GM21390 (cell line): ENCODE measurements around the gene MGAT1.
"Not testable (repeated sequence)": the region's sequence is repeated elsewhere in the genome, so short reads cannot be mapped to it uniquely, and the experiment has no call there.

Experiments
- ATAC-seq: cut with Tn5 transposase; IDR thresholded peaks from one replicate; pipeline ENCODE4 v1.9.1; 2021; ENCODE audit not compliant: unreplicated experiment

MGAT1 gene

GRCh38 chr5:180786531-180787398 lies 15.8 kb downstream of the MGAT1 start:
- no peak for ATAC-seq

DNA sequence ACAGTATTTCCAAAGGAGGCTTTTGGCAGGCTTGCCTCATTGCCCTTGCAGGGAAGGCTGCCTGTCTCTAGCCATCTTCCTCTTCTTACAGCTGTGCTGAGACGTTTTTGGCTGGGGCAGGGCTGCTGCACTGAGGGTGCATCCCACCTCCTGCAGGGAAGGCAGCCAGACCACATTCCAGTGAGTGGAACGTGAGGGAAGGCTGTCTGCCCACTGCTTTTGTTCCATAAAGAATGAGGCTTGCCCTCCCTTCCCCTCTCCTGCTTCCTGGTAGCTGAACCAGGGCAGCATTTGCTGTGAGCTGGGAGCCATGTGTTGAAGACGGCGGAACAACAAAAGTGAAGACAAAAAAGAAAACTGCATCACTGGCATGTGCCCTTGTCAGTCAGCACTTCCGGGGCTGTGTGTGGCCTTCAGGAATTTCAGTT lies 16.8 kb downstream of the MGAT1 start:
- no peak for ATAC-seq

DNA sequence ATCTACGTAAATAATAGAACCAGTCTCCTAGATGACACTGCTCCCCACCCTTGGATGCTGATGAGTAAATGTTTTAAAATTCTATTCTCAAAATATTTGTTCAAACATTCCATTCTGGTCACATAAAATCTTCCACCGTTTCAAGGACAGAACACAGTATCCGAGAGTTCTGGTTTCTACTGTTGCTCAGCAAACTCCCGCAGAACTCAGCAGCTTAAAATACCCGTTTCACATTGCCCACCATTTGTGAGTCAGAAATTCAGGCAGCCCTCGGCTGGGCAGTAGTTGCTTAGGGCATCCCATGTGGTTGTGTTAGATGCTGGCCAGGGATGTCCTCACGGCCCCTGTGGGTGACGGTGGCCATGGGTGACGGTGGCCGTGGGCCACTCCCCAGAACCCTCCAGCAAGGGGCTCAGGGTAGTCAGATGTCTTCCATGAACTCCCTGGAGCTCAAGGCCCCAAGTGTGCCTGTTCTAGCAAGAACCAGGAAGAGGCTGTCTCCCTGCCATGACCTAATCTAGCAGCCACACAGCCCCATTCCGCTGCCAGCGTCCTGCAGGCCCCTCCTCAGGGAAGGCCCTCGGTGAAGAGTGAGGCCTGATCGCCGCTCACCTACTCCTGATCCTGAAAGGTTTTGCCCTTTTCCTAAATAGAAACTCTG lies 17.4 kb downstream of the MGAT1 start:
- no peak for ATAC-seq

DNA sequence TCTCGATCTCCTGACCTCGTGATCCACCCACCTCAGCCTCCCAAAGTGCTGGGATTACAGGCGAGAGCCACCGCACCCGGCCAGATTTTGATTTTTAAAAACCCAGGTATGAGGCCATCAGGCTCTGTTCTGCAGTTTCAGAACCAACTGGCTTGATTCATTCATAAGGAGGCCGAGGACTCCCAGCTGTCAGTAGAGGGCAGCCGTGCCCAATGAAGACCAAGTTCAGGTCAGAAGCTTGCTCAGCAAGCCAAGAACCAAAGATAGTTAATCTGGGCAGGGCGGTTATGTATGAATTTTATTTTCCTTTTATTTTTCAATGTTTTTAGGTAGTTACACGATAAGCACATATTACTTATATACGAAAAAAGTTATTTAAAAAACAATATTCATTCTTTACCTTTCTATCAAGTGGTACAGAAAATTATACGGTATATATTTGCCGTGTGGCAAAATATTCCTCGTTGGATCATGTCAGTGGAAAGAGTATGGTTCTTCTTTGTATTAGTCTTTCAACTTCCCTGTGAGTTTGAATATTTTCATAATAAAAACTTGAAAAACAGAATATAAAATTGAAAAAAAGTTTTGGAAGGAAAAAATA lies 18.0 kb downstream of the MGAT1 start:
- ATAC-seq: peak; percentile 64

- ATAC-seq: no peak
Observed at GRCh38 chr5:180783340-180784052, 19.1 kb downstream of the MGAT1 start.

DNA sequence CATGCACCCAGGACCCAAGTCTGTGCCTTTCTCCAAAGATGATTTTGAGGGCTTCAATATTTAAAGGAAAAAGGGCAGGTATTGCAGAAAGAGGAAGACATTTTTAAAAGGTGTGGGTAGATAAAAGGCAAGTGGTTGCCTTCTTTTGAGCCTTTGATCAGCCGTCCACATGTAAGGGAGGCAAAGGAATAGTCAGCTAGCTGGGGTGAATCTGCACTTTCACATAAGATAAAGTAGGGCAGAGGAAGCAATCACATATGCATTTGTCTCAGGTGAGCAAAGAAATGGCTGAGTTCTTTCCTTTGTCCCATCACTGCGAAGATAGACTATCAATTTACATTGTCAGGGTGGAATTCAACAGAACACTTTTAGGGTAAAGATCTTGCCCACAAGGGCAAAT lies 19.9 kb downstream of the MGAT1 start:
- ATAC-seq: no peak

GRCh38 chr5:180781900-180782326 lies 20.7 kb downstream of the MGAT1 start:
- not testable (repeated sequence) for ATAC-seq

GRCh38 chr5:180779985-180780610 lies 22.5 kb downstream of the MGAT1 start:
- no peak for ATAC-seq

GRCh38 chr5:180777475-180777874 lies 25.1 kb downstream of the MGAT1 start:
- no peak for ATAC-seq

GRCh38 chr5:180776376-180776775 lies 26.2 kb downstream of the MGAT1 start:
- ATAC-seq: no peak

GRCh38 chr5:180775624-180776023 lies 27.0 kb downstream of the MGAT1 start:
- ATAC-seq: no peak

DNA sequence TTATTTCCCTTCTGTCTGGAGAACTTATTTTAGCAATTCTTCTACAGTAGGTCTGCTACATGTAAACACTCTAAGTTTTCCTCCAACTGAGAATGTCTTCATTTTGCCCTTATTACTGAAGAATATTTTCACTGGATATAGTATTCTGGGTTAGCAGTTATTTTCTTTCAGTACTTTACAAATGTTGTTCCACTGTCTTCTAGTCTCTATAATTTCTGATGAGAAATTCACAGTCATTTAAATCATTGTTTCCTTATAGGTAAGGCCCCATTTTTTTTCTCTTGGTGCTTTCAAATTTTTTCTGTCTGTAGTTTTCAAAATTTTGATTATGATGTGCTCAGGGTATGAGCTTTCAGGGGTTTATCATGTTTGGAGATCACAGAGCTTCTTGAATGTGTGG lies 30.8 kb downstream of the MGAT1 start:
- no peak for ATAC-seq

- no peak for ATAC-seq
Observed at GRCh38 chr5:180769821-180770220, 32.8 kb downstream of the MGAT1 start.

- no peak for ATAC-seq
Observed at GRCh38 chr5:180755601-180756000, 47.0 kb downstream of the MGAT1 start.

DNA sequence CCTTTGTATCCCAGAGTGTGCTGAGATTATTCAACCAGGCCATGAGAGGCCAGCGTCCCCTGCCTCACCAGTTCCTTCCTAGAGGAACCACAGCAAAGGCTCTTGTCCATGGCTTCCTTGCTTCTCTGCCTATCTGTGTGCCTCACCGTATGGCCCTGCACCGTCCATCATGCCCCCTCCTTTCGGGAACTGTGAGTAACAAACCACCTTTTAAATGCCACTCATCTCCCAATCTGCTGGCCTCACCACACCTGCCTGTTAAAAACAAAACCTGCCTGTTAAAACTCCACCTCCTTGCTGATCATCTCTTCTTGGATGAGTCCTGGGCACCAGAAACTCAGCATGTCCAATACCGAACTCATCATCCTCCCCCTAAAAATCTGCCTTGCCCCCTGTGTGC lies 58.4 kb downstream of the MGAT1 start:
- ATAC-seq: no peak

GRCh38 chr5:180742727-180743126 lies 59.9 kb downstream of the MGAT1 start:
- no peak for ATAC-seq

DNA sequence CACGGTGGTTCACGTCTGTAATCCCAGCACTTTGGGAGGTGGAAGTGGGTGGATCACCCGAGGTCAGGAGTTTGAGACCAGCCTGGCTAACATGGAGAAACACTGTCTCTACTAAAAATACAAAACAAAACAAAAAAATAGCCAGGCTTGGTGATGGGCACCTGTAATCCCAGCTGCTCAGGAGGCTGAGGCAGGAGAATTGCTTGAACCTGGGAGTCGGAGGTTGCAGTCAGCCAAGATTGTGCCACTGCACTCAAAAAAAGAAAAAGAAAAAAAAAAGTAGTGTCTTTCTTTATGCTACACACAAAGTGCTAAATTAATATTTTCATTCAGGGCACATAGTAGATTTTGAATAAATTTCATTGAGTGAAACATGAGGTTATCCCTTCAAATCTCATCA lies 61.7 kb downstream of the MGAT1 start:
- ATAC-seq: not testable (repeated sequence)

DNA sequence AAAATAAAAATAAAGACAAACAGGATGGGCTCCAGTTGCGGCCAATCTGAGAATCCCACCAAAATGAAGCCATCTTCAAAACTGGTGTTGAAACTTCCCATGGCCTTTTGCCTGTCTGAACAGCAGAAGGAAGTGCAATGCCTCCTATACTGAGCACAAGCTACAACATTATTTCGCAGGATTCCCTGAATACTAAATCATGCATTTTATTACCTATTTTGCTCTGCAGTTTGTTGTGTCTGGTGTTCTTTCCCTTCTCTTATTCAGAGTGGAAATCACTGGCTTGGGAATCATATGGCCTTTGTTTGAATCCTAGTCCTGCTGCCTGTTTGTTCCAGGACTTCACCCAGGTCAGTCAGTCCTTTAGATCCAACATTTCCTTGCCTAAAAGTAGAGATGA lies 62.6 kb downstream of the MGAT1 start, which contains the start of gene OR2Y1:
OR2Y1 (minus strand) TSS at position 101 of the 400 bp plus-strand sequence; CDS start at position 101, 0 bp downstream.
- no peak for ATAC-seq

- ATAC-seq: no peak
Observed at GRCh38 chr5:180739271-180739670, 63.3 kb downstream of the MGAT1 start.

DNA sequence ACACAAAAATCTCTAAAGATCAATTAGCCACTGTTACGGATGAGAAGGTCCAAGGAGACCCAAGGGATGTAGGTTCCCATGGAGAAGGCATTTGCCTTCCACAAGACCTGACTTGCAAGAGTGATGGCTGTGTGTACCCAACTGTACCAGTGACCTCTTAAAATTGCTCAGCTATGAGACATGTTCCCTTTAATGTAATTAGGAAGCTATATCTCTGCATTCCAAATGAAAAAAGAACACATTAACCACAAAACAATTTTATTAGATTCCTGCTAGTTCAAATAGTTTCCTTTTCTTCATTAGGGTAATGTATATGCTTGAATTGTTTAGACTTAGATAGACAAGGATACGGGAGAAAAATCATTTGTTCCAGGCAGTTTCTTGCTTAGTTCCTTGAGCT lies 66.1 kb downstream of the MGAT1 start:
- ATAC-seq: no peak
